Measurements from ENCODE around the gene ANKH. TPM values are rescaled to one million over a fixed set of nuclear protein-coding genes. Genes with fewer than 3 reads are reported as not detected.

Gene ANKH
- total and polyA plus RNA-seq, 4 donors: 9.3 to 57.1 (median 37.4) TPM

DNA sequence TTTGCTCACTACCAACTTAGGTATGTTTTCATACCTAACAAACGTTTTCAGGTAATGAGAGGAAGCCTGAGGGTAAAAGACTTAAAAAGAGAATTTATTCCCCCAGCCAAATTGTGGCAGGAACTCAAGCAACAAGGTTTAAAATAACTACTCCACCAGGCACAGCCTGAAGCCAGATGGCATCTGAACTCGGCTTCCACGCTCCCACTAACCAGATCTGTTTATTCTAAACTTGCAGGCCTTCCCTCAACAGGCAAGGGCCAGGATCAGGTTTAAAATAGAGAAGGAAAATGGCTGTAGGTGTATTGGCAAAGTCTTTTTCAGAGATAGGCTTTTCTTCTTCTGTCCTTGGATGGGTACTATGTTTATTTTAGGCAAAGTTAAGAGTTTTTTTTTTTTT is 117.6 kb downstream of the ANKH start:
- peaks cover 3 to 12% (median 4%) of the 10 kb centered on the region in 4 donors for H3K4me1 ChIP-seq (ENCODE audit: control insufficient read depth in 4 of 4, insufficient read depth in 4 of 4, low read length in 3 of 4)
- H3K9ac ChIP-seq (ENCODE audit: low read depth in 1 of 2, low read length in 2 of 2): no peak overlapping the region
- DNase-seq (ENCODE audit: low spot score): no peak
- H3K4me3 ChIP-seq (ENCODE audit: low read depth in 1 of 3, low read length in 3 of 3): no peak overlapping the region
- WGBS: 88% methylated on average over 3 of the region's 3 CpGs
- H3K27ac ChIP-seq (ENCODE audit: low read depth in 1 of 2, low read length in 2 of 2): no peak overlapping the region
- no peaks in the 10 kb centered on the region for H3K9me3 ChIP-seq (ENCODE audit: control insufficient read depth in 4 of 4, low read length in 3 of 4)
- no peaks in the 10 kb centered on the region for H3K27me3 ChIP-seq (ENCODE audit: control insufficient read depth in 4 of 4, insufficient read depth in 4 of 4, low read length in 3 of 4)
- peaks cover 0 to 24% (median 20%) of the 10 kb centered on the region in 4 donors for H3K36me3 ChIP-seq (ENCODE audit: control insufficient read depth in 4 of 4, insufficient read depth in 3 of 4, low read depth in 1 of 4, low read length in 3 of 4)
- TF ChIP-seq FOXA1 (IDR thresholded peaks at IDR 0.05): no peak

DNA sequence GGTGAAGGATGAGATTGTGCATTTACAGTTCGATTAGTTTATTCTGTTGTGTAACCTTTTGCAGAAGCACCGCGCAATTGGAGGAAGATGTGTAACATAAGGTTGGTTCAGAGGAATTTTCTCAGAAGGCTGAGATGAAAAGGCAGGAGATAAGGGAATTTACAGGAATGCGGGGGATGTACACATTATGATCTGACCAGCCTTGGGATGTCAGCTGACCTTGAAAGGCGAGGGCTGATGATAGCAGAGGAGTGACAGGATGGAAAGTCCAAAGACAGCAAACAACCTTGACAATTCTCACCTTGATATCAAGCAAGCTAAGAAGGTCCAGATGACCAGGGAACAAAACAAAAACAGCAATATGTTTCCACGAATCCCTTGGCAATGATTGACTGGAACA is 118.3 kb downstream of the ANKH start:
- Histone ChIP-seq H3K9me3 (ENCODE audit: control insufficient read depth in 4 of 4, low read length in 3 of 4) (no peaks in the 10 kb centered on the region), H3K4me1 (ENCODE audit: control insufficient read depth in 4 of 4, insufficient read depth in 4 of 4, low read length in 3 of 4) (peaks cover 3 to 12% (median 4%) of the 10 kb centered on the region in 4 donors), H3K27me3 (ENCODE audit: control insufficient read depth in 4 of 4, insufficient read depth in 4 of 4, low read length in 3 of 4) (no peaks in the 10 kb centered on the region), H3K27ac (ENCODE audit: low read depth in 1 of 2, low read length in 2 of 2) (no peak overlapping the region), H3K9ac (ENCODE audit: low read depth in 1 of 2, low read length in 2 of 2) (no peak overlapping the region), H3K36me3 (ENCODE audit: control insufficient read depth in 4 of 4, insufficient read depth in 3 of 4, low read depth in 1 of 4, low read length in 3 of 4) (peaks cover 0 to 27% (median 23%) of the 10 kb centered on the region in 4 donors), H3K4me3 (ENCODE audit: low read depth in 1 of 3, low read length in 3 of 3) (no peak overlapping the region)
- 88% methylated on average over 6 of the region's 6 CpGs for WGBS
- DNase-seq (ENCODE audit: low spot score): no peak
- no peak for TF ChIP-seq YY1 (IDR thresholded peaks at IDR 0.05)
- TF ChIP-seq RXRA (IDR thresholded peaks at IDR 0.05): no peak
- TF ChIP-seq HNF4A (conservative IDR thresholded peaks at IDR 0.05): no peak
- no peak for TF ChIP-seq GABPA (IDR thresholded peaks at IDR 0.05 in 1 of 2, conservative IDR thresholded peaks at IDR 0.05 in 1 of 2)
- no peak for TF ChIP-seq NR2F2 (IDR thresholded peaks at IDR 0.05)
- no peak for TF ChIP-seq FOXA1 (IDR thresholded peaks at IDR 0.05)
- no peak for TF ChIP-seq SP1 (IDR thresholded peaks at IDR 0.05)
- TF ChIP-seq, protein P1, sequence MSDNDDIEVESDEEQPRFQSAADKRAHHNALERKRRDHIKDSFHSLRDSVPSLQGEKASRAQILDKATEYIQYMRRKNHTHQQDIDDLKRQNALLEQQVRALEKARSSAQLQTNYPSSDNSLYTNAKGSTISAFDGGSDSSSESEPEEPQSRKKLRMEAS (IDR thresholded peaks at IDR 0.05): no peak
- TF ChIP-seq FOXA2 (IDR thresholded peaks at IDR 0.05): no peak

DNA sequence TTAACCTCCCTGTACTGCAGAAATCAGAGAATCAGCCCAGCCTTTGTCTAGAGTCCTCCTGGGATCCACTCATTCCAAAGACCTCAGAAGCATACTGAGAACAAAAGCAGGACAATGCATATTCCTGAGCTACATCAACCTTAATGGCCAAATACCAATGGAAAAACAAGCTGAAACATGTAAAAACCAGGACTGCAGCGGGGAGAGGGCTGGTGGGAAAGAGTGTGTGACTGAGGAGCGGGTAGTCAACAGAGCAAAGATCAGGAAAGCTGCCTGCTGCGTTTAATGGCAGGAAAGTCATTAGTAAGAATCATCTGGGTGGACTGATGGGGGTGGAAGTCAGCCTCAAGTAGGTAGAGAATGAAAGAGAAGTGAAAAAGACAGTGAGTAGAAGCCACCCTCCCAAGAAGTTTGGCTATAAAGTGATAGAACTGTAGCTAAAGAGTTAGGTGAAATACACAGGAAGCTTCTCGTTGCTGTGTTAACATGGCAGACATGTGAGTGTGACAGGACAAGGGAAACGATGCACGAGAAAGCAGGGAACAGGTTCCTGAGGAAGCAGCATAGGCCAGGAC is 119.0 kb downstream of the ANKH start:
- Histone ChIP-seq H3K9ac (ENCODE audit: low read depth in 1 of 2, low read length in 2 of 2) (no peak overlapping the region), H3K27me3 (ENCODE audit: control insufficient read depth in 4 of 4, insufficient read depth in 4 of 4, low read length in 3 of 4) (no peaks in the 10 kb centered on the region), H3K4me1 (ENCODE audit: control insufficient read depth in 4 of 4, insufficient read depth in 4 of 4, low read length in 3 of 4) (peaks cover 3 to 12% (median 4%) of the 10 kb centered on the region in 4 donors), H3K27ac (ENCODE audit: low read depth in 1 of 2, low read length in 2 of 2) (no peak overlapping the region), H3K4me3 (ENCODE audit: low read depth in 1 of 3, low read length in 3 of 3) (no peak overlapping the region), H3K9me3 (ENCODE audit: control insufficient read depth in 4 of 4, low read length in 3 of 4) (no peaks in the 10 kb centered on the region), H3K36me3 (ENCODE audit: control insufficient read depth in 4 of 4, insufficient read depth in 3 of 4, low read depth in 1 of 4, low read length in 3 of 4) (peaks cover 0 to 30% (median 27%) of the 10 kb centered on the region in 4 donors)
- 83% methylated on average over 6 of the region's 6 CpGs for WGBS
- TF ChIP-seq SP1 (IDR thresholded peaks at IDR 0.05): no peak
- TF ChIP-seq, protein P2, sequence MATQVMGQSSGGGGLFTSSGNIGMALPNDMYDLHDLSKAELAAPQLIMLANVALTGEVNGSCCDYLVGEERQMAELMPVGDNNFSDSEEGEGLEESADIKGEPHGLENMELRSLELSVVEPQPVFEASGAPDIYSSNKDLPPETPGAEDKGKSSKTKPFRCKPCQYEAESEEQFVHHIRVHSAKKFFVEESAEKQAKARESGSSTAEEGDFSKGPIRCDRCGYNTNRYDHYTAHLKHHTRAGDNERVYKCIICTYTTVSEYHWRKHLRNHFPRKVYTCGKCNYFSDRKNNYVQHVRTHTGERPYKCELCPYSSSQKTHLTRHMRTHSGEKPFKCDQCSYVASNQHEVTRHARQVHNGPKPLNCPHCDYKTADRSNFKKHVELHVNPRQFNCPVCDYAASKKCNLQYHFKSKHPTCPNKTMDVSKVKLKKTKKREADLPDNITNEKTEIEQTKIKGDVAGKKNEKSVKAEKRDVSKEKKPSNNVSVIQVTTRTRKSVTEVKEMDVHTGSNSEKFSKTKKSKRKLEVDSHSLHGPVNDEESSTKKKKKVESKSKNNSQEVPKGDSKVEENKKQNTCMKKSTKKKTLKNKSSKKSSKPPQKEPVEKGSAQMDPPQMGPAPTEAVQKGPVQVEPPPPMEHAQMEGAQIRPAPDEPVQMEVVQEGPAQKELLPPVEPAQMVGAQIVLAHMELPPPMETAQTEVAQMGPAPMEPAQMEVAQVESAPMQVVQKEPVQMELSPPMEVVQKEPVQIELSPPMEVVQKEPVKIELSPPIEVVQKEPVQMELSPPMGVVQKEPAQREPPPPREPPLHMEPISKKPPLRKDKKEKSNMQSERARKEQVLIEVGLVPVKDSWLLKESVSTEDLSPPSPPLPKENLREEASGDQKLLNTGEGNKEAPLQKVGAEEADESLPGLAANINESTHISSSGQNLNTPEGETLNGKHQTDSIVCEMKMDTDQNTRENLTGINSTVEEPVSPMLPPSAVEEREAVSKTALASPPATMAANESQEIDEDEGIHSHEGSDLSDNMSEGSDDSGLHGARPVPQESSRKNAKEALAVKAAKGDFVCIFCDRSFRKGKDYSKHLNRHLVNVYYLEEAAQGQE (IDR thresholded peaks at IDR 0.05): no peak
- no peak for TF ChIP-seq FOXA1 (IDR thresholded peaks at IDR 0.05)
- no peak for TF ChIP-seq NR2F2 (IDR thresholded peaks at IDR 0.05)
- no peak for TF ChIP-seq YY1 (IDR thresholded peaks at IDR 0.05)
- TF ChIP-seq GABPA (IDR thresholded peaks at IDR 0.05 in 1 of 2, conservative IDR thresholded peaks at IDR 0.05 in 1 of 2): no peak
- TF ChIP-seq, protein P3, sequence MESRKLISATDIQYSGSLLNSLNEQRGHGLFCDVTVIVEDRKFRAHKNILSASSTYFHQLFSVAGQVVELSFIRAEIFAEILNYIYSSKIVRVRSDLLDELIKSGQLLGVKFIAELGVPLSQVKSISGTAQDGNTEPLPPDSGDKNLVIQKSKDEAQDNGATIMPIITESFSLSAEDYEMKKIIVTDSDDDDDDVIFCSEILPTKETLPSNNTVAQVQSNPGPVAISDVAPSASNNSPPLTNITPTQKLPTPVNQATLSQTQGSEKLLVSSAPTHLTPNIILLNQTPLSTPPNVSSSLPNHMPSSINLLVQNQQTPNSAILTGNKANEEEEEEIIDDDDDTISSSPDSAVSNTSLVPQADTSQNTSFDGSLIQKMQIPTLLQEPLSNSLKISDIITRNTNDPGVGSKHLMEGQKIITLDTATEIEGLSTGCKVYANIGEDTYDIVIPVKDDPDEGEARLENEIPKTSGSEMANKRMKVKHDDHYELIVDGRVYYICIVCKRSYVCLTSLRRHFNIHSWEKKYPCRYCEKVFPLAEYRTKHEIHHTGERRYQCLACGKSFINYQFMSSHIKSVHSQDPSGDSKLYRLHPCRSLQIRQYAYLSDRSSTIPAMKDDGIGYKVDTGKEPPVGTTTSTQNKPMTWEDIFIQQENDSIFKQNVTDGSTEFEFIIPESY (IDR thresholded peaks at IDR 0.05): no peak
- no peak for TF ChIP-seq TAF1 (conservative IDR thresholded peaks at IDR 0.05)
- no peak for TF ChIP-seq RAD21 (IDR thresholded peaks at IDR 0.05)
- no peak for TF ChIP-seq JUND (IDR thresholded peaks at IDR 0.05)
- no peak for TF ChIP-seq HNF4A (conservative IDR thresholded peaks at IDR 0.05)
- TF ChIP-seq FOXA2 (IDR thresholded peaks at IDR 0.05): no peak
- no peak for DNase-seq (ENCODE audit: low spot score)
